Measurements from ENCODE around the gene LILRA1.
"Not testable (repeated sequence)": the region's sequence is repeated elsewhere in the genome, so short reads cannot be mapped to it uniquely, and the experiment has no call there.

The LILRA1 gene

GRCh38 chr19:54574527-54575056 is 18.8 kb upstream of the LILRA1 start:
- no peak for TF ChIP-seq EZH2phosphoT487 (conservative IDR thresholded peaks at IDR 0.05; ENCODE audit: low read length)
- no peak for TF ChIP-seq CTCF (IDR thresholded peaks at IDR 0.05; ENCODE audit: insufficient read depth, low read length, poor library complexity, severe bottlenecking)
- Histone ChIP-seq H3K79me2 (ENCODE audit: insufficient read depth, low read length) (no peaks in the 10 kb centered on the region), H3K36me3 (ENCODE audit: low read length) (no peaks in the 10 kb centered on the region), H2AFZ (ENCODE audit: low read depth, low read length, severe bottlenecking) (no peak overlapping the region), H3K27ac (ENCODE audit: low read depth, low read length) (no peak overlapping the region), H3K9me3 (ENCODE audit: insufficient read depth, low read length) (no peaks in the 10 kb centered on the region), H3K4me2 (ENCODE audit: low read depth, low read length, poor library complexity, severe bottlenecking) (no peak overlapping the region), H4K20me1 (ENCODE audit: low read depth, low read length) (no peaks in the 10 kb centered on the region), H3F3A (ENCODE audit: insufficient read depth) (no peaks in the 10 kb centered on the region), H3K9me2 (replicated peaks; ENCODE audit: insufficient read depth, low read length) (no peaks in the 10 kb centered on the region), H3K4me3 (ENCODE audit: insufficient read depth, low read length, poor library complexity, severe bottlenecking) (no peak overlapping the region), H3K27me3 (ENCODE audit: low read length) (no peaks in the 10 kb centered on the region), H3K9ac (ENCODE audit: low read length) (no peak overlapping the region)

- not testable (repeated sequence) for H3K4me3 ChIP-seq (ENCODE audit: insufficient read depth, low read length, poor library complexity, severe bottlenecking); H3K9me3 ChIP-seq (ENCODE audit: insufficient read depth, low read length); H3K9me2 ChIP-seq (replicated peaks; ENCODE audit: insufficient read depth, low read length); H4K20me1 ChIP-seq (ENCODE audit: low read depth, low read length); H3F3A ChIP-seq (ENCODE audit: insufficient read depth); H3K4me2 ChIP-seq (ENCODE audit: low read depth, low read length, poor library complexity, severe bottlenecking); H2AFZ ChIP-seq (ENCODE audit: low read depth, low read length, severe bottlenecking); H3K27ac ChIP-seq (ENCODE audit: low read depth, low read length); H3K9ac ChIP-seq (ENCODE audit: low read length); H3K36me3 ChIP-seq (ENCODE audit: low read length); H3K79me2 ChIP-seq (ENCODE audit: insufficient read depth, low read length); H3K27me3 ChIP-seq (ENCODE audit: low read length)
Observed at GRCh38 chr19:54575205-54575604, 18.2 kb upstream of the LILRA1 start.

- no peaks in the 10 kb centered on the region for H3K79me2 ChIP-seq (ENCODE audit: insufficient read depth, low read length)
- H3K4me3 ChIP-seq (ENCODE audit: insufficient read depth, low read length, poor library complexity, severe bottlenecking) = no peak overlapping the region
- H3K9me2 ChIP-seq (replicated peaks; ENCODE audit: insufficient read depth, low read length) = no peaks in the 10 kb centered on the region
- no peaks in the 10 kb centered on the region for H3F3A ChIP-seq (ENCODE audit: insufficient read depth)
- H3K27me3 ChIP-seq (ENCODE audit: low read length) = no peaks in the 10 kb centered on the region
- no peak overlapping the region for H2AFZ ChIP-seq (ENCODE audit: low read depth, low read length, severe bottlenecking)
- no peaks in the 10 kb centered on the region for H3K9me3 ChIP-seq (ENCODE audit: insufficient read depth, low read length)
- no peaks in the 10 kb centered on the region for H3K36me3 ChIP-seq (ENCODE audit: low read length)
- H3K4me2 ChIP-seq (ENCODE audit: low read depth, low read length, poor library complexity, severe bottlenecking) = no peak overlapping the region
- TF ChIP-seq EZH2phosphoT487 (conservative IDR thresholded peaks at IDR 0.05; ENCODE audit: low read length) (no peak), CTCF (IDR thresholded peaks at IDR 0.05; ENCODE audit: insufficient read depth, low read length, poor library complexity, severe bottlenecking) (no peak)
- H3K27ac ChIP-seq (ENCODE audit: low read depth, low read length) = no peak overlapping the region
- H3K9ac ChIP-seq (ENCODE audit: low read length) = no peak overlapping the region
- no peaks in the 10 kb centered on the region for H4K20me1 ChIP-seq (ENCODE audit: low read depth, low read length)
Observed at GRCh38 chr19:54576411-54576976, 16.9 kb upstream of the LILRA1 start.

GRCh38 chr19:54577334-54577733 is 16.1 kb upstream of the LILRA1 start:
- Histone ChIP-seq H3K27ac (ENCODE audit: low read depth, low read length) (no peak overlapping the region), H3K4me2 (ENCODE audit: low read depth, low read length, poor library complexity, severe bottlenecking) (no peak overlapping the region), H3K27me3 (ENCODE audit: low read length) (no peaks in the 10 kb centered on the region), H4K20me1 (ENCODE audit: low read depth, low read length) (no peaks in the 10 kb centered on the region), H2AFZ (ENCODE audit: low read depth, low read length, severe bottlenecking) (no peak overlapping the region), H3F3A (ENCODE audit: insufficient read depth) (no peaks in the 10 kb centered on the region), H3K9me3 (ENCODE audit: insufficient read depth, low read length) (no peaks in the 10 kb centered on the region), H3K36me3 (ENCODE audit: low read length) (no peaks in the 10 kb centered on the region), H3K79me2 (ENCODE audit: insufficient read depth, low read length) (no peaks in the 10 kb centered on the region), H3K9ac (ENCODE audit: low read length) (no peak overlapping the region), H3K4me3 (ENCODE audit: insufficient read depth, low read length, poor library complexity, severe bottlenecking) (no peak overlapping the region), H3K9me2 (replicated peaks; ENCODE audit: insufficient read depth, low read length) (no peaks in the 10 kb centered on the region)
- TF ChIP-seq CTCF (IDR thresholded peaks at IDR 0.05; ENCODE audit: insufficient read depth, low read length, poor library complexity, severe bottlenecking) = no peak
- TF ChIP-seq EZH2phosphoT487 (conservative IDR thresholded peaks at IDR 0.05; ENCODE audit: low read length) = no peak

GRCh38 chr19:54578268-54578667 is 15.2 kb upstream of the LILRA1 start:
- not testable (repeated sequence) for H3K27ac ChIP-seq (ENCODE audit: low read depth, low read length); H3K27me3 ChIP-seq (ENCODE audit: low read length); H3K9me3 ChIP-seq (ENCODE audit: insufficient read depth, low read length); H2AFZ ChIP-seq (ENCODE audit: low read depth, low read length, severe bottlenecking); H4K20me1 ChIP-seq (ENCODE audit: low read depth, low read length); H3K4me2 ChIP-seq (ENCODE audit: low read depth, low read length, poor library complexity, severe bottlenecking); H3F3A ChIP-seq (ENCODE audit: insufficient read depth); H3K9me2 ChIP-seq (replicated peaks; ENCODE audit: insufficient read depth, low read length); H3K4me3 ChIP-seq (ENCODE audit: insufficient read depth, low read length, poor library complexity, severe bottlenecking); H3K9ac ChIP-seq (ENCODE audit: low read length); H3K79me2 ChIP-seq (ENCODE audit: insufficient read depth, low read length); H3K36me3 ChIP-seq (ENCODE audit: low read length)
